HTR-8/SVneo (cell line): Measurements from ENCODE around the gene PRKCH.

Experiments
- DNase-seq: peaks from one replicate; pipeline ENCODE4 v3.0.0; 2011; ENCODE audit warnings: low spot score, mixed read lengths; ENCODE audit not compliant: insufficient read length
- FAIRE-seq: peaks from 2 replicates; lab custom pipeline; 2011; peaks lifted over from hg19 to GRCh38; lab: Jason Lieb, UNC

The PRKCH gene

DNA sequence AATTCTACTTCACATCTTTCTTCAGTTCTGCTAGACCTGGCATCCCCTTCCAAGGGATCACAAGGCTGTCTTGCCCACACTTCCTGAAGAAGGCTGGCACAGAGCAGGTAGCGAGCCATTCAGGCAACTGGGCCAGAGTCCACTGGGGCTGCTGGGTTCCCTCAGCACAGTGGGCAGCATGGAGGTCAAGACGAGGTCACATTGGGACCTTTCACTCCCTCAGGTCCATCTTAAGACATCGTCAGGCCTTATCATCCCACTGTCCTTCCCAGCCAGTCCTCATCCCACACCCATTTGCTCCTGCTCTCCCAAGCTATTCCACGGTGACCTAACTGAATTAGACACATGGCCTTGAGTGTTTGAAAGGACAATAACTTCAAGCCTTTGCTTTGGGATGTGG lies 230.9 kb downstream of the PRKCH start:
- FAIRE-seq: no peak
- no peak for DNase-seq

DNA sequence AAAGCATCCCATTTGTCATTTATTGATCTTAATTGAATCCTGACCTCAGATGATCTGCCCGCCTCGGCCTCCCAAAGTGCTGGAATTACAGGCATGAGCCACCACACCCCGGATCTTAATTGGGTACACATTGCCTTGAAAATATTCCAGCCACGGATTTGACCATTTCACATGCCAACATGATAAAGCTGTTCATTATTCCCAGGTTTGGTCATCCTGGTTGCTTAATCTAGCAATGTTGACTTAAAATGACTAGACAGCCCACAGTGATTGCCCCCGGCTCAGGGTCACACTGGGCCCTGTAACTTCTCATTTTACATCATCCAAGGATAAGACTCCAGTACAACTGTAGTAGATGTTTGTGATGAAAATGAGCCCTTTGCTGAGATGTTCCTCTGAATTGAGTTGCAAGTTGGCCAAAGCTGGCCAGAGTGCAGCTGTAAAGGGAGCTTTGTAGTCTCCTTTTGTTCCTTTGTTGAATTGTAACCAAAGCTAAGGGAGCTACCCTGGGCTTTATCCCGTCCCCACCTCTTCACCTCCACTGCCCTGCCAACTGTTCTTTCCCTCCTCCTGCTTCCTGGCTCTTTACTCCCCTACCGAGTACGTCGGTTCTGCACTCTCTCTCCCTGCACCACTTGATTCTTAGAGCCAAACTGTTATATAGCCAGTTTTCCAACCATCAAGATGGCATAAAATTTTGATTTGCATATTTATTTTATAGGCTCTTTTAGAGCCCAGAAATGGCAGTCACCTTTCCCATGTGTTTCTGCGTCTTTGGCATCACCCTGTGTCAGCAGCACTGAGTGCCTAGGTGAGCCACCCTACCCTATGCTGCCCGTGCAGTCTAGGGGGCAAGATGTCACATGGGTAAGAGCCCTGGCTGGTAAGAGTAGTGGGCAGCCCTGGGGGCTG lies 232.6 kb downstream of the PRKCH start:
- DNase-seq (peak; percentile 99), FAIRE-seq (peak; percentile 99)

- no peak for FAIRE-seq
These were observed 233.9 kb downstream of the PRKCH start for GRCh38 chr14:61555056-61555838.

GRCh38 chr14:61556455-61556854 lies 235.1 kb downstream of the PRKCH start:
- DNase-seq: no peak
- FAIRE-seq: no peak

More at GRCh38 chr14:61555056-61555838, 233.9 kb downstream of the PRKCH start:
- DNase-seq: no peak

- FAIRE-seq: no peak
- no peak for DNase-seq
These were observed 235.9 kb downstream of the PRKCH start for GRCh38 chr14:61557262-61557661.

DNA sequence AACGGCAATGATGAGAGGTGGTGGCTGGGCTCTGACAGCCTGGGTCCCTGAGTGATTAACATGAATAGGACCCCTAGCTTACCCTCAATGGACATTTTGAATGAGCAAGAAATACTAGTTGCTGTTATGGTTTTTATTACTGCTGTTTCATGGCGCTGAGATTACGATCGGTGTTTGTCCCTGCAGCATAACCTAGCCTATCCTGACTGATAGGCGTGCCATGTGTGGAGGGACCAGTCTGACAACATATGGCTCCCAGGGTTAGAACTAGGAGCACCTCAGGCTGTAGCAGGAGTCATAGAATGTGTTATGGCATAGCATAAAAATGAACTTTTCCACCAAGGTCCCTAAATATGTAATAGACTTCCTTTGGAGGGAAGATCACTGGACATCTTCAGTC lies 236.5 kb downstream of the PRKCH start:
- no peak for DNase-seq
- FAIRE-seq: no peak

GRCh38 chr14:61558271-61558670 lies 236.9 kb downstream of the PRKCH start:
- FAIRE-seq (no peak), DNase-seq (no peak)

- DNase-seq (no peak), FAIRE-seq (no peak)
These were observed 238.3 kb downstream of the PRKCH start for GRCh38 chr14:61559641-61560201.

- FAIRE-seq (no peak), DNase-seq (no peak)
These were observed 238.9 kb downstream of the PRKCH start for GRCh38 chr14:61560323-61560722.

DNA sequence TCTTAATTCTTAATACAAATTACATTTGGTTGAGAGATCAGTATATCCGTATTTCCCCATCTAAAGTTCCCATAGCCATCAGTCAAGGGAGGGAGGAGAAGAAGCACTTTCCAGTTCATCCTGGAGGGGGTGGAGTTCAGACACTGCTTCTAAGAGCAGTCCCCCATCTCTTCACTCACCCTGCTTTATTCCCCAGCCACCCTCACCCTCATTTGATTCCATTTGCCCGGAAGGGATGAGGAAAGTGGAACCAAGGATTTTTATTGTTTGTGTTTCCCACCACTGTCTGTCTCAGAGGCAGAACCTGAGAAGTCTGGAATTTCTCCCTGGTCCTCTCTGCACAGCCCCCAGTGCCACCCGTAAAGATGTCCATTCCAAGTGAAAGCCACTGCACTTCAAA lies 239.7 kb downstream of the PRKCH start:
- FAIRE-seq (no peak), DNase-seq (peak; percentile 92)

GRCh38 chr14:61561657-61562276 lies 240.4 kb downstream of the PRKCH start:
- FAIRE-seq (peak; percentile 100), DNase-seq (peak; percentile 99)

GRCh38 chr14:61562321-61563161 lies 241.2 kb downstream of the PRKCH start:
- no peak for FAIRE-seq
- DNase-seq: peak; percentile 100

DNA sequence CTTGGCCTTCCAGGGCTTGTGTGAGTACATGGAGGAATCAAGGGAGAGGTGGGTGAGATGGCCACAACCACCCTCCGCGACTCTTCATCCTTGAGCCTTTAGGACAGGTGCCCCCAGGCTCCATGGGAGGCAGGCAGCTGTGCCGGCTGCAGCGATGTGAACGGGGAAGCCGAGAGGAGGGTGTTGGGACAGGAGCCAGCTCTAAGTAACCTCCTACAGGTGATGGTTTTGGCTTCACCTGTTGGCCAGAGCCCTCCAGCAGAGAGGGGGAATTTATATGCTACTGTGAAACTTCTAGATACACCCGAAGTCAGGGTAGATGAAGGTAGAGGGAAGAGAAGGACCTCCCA lies 241.8 kb downstream of the PRKCH start:
- DNase-seq: no peak
- no peak for FAIRE-seq

DNA sequence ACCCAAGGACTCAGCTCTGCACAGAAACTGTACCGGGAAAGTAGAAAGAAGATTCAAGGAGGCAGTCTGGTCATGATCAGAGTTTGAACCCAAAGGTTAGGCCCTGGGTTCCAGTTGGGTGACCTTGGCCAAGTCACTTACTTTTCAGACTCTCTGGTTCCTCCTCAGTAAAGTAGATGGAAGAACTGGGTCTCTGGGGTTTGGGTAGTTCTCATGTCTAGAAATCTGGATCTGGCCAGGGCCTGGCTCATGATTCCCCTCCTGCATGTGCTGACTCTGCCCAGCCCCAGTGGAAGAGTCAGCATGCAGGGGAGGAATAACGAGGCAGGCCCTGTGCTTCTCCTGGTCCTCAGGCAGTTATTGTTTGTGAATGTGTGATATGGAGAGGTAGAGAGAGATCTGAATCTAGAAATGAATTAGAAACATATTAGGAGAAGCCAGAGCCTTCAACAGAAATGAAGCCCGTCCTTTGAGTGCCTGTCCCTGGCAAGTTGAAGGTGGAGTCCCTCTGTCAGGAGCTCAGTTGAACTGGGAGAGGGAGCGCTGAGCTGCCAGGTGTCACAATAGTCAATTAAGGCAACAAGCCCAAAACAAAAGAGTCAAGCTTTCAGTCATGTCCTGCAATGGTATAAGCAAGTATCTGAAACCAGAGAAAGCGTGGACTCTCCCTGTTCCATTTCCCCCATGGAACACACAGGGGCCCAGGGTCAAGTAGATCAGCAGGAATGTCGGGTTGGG lies 242.7 kb downstream of the PRKCH start:
- no peak for DNase-seq
- FAIRE-seq: no peak

DNA sequence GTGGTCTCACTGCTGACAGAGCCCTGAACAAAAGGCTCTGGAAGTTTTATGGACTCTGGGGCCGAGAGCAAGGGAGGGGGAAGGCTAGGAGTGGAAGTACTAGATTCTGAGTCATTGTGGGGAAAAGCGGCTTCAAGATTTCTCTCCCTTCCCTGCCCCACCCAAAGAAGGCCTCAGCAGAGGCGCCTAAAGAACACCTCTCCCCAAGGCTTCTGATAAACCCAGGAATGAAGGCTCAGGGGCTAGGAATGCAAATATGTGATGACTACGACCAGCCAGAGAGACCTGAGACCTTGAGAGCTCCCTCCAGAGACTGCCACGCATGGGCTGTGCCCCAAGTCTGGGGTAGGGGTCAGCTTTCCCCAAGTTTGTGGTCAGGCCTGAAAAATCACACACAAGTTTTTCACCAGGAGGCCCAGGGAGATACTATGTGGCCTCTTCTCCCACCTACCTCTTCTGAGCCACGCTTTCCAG lies 243.3 kb downstream of the PRKCH start:
- FAIRE-seq (no peak), DNase-seq (peak; percentile 96)

GRCh38 chr14:61565181-61565580 lies 243.8 kb downstream of the PRKCH start:
- FAIRE-seq (no peak), DNase-seq (no peak)

GRCh38 chr14:61565836-61566536 lies 244.6 kb downstream of the PRKCH start:
- DNase-seq: peak; percentile 95
- FAIRE-seq: no peak

DNA sequence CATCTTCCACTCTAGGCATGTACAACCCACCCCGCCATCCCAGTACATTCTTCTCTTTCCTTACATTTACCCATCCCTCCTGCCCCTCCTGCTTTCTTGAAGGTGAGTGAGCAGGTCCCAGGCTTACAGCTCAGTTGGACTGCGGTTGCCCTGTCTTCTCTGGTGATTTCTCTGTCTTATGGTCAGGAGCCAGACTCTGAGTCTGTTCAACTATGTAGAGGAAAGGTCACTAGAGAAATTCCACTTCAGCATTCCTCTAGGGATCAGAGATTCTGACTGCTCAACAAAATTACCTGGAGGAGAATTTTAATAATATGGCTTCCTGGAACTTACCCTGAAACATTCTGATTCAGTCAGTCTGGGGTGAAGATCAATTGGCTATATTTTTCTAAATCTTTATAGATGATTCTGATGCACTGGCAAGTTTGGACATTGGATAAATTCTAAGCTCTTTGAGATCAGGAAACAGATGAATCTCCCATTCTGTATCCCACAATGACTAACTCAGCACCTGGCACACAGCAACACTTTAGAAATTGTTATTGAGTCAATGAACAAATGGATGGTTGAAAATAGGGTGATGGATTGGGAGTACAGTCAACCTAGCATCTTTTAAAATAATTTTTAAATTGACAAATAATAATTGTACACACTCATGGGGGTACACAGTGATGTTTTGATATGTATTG lies 245.3 kb downstream of the PRKCH start:
- FAIRE-seq (no peak), DNase-seq (no peak)
